AG04450 (cell line): ENCODE data around the gene MS4A10. TPM values are rescaled to one million over a fixed set of nuclear protein-coding genes. Genes with fewer than 3 reads are reported as not detected.

Source experiments
- CTCF ChIA-PET: fragments of 300-600, 350-600 bp; formaldehyde crosslinking; extraction: SDS; loops from one replicate; lab custom pipeline; 2022; ENCODE audit warnings: antibody characterized with exemption, inconsistent platforms; lab: Charles Lee
- POLR2A ChIA-PET: fragments of 350-600 bp; formaldehyde crosslinking; extraction: SDS; loops from one replicate; lab custom pipeline; 2021; ENCODE audit warnings: antibody characterized with exemption, inconsistent platforms; lab: Yijun Ruan, JAX
- DNase-seq: peaks from one replicate; pipeline ENCODE4 v3.0.0-alpha.2; 2011; ENCODE audit warnings: low read depth, low spot score
- H3K27ac ChIP-seq: one replicate; pipeline ENCODE4 v1.5.1; 2012; ENCODE audit warnings: low read depth, low read length, control low read depth
- H3K27me3 ChIP-seq: one replicate; pipeline ENCODE4 v1.6.0; 2012; ENCODE audit warnings: low read length; ENCODE audit not compliant: control insufficient read depth, insufficient read depth
- H3K4me3 ChIP-seq: 2 replicates; pipeline ENCODE4 v1.5.1; 2011; ENCODE audit warnings: mild to moderate bottlenecking, low read depth, low read length, control low read depth
- H3K9me3 ChIP-seq: 2 replicates; pipeline ENCODE4 v1.5.1; 2012; ENCODE audit warnings: low read length; ENCODE audit not compliant: control insufficient read depth, insufficient read depth
- CTCF ChIP-seq: IDR thresholded peaks from 2 replicates; pipeline ENCODE4 v1.5.1; 2011; ENCODE audit warnings: low read depth, low read length, control low read depth, inconsistent platforms
- polyA minus RNA-seq: library from RNA; depleted of rRNA, polyadenylated mRNA; stranded (reverse); fragments of >200 nt; gene quantifications from 2 replicates; pipeline ENCODE4 v1.2.3, GENCODE V29; 2011; rRNA and poly(A)+ RNA removed
- polyA plus RNA-seq: library from polyadenylated mRNA; depleted of rRNA; stranded (reverse); fragments of >200 nt; gene quantifications from 2 replicates; pipeline ENCODE4 v1.2.3, GENCODE V29; 2011; rRNA removed

The MS4A10 gene
- polyA plus RNA-seq (not detected in 2 replicates), polyA minus RNA-seq (not detected in 2 replicates)

DNA sequence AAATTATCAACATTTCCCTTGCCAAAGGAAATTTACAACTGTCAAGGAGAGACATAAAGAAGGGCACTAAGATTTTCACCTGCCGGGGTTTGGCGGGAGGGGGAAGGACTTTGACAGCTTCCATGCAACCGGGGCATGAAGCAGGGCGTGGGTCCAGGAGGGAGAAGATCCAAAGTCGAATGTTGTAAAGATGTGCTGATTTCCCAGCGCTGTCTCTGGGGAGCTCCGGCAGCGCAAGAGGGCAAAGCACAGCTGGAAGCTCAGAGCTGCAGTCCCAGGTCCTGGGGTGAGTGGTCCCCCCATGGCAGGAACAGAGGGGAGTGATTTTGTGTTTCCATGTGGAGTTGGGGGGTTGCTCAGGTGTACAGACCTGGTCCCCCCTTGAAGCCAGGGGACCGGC, at the start of gene MS4A10:
MS4A10 (plus strand) TSS at position 198 of the 400 bp plus-strand sequence. CDS start 5,003 bp downstream, outside the sequence.
- DNase-seq = no peak
- Histone ChIP-seq H3K27ac (no peak within 1 kb of the TSS), H3K4me3 (no peak within 1 kb of the TSS), H3K27me3 (peaks cover 10% of the 10 kb centered on the region), H3K9me3 (no peaks in the 10 kb centered on the region)
- CTCF ChIA-PET = interaction anchor here (0.9 to 4.3 kb wide), 4 partner anchors 9 to 114 kb away, joined by 3 to 28 read pairs (median 4); no protein-coding TSS in a partner anchor
- POLR2A ChIA-PET = no interaction called here
- no peak for TF ChIP-seq CTCF

DNA sequence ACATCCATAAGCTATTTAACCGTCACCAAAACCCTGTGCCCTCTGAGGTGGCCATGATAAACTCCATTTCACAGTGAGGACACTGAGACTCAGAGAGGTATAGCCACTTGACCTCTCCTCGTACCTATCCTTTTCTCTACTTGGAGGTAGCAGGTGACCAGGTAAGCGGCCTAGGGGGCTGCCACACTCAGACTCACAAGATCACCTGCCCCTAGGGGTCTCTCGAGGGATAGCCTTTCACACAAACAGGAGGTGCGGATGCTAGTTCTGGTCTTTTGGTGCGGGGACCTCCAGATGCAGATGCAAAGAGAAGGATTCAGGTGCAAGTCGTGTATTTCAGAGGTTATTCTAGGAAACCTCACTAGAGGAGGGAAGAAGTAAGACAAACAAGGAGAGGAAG, 46.0 kb upstream of the MS4A10 start:
- Histone ChIP-seq H3K27ac (no peak overlapping the region), H3K9me3 (no peaks in the 10 kb centered on the region), H3K27me3 (no peaks in the 10 kb centered on the region), H3K4me3 (no peak overlapping the region)
- ChIA-PET CTCF (no interaction called here), POLR2A (no interaction called here)
- no peak for TF ChIP-seq CTCF
- DNase-seq = no peak

- no peak for TF ChIP-seq CTCF
Observed at GRCh38 chr11:60740573-60740972, 44.6 kb upstream of the MS4A10 start.

GRCh38 chr11:60741421-60741820, 43.7 kb upstream of the MS4A10 start:
- Histone ChIP-seq H3K27me3 (no peaks in the 10 kb centered on the region), H3K27ac (no peak overlapping the region), H3K9me3 (no peaks in the 10 kb centered on the region), H3K4me3 (no peak overlapping the region)
- ChIA-PET CTCF (interaction anchor here (1.2 kb wide), 1 partner anchor 34 kb away, joined by 3 read pairs; no protein-coding TSS in a partner anchor), POLR2A (no interaction called here)
- no peak for TF ChIP-seq CTCF
- DNase-seq = no peak

More at GRCh38 chr11:60740573-60740972, 44.6 kb upstream of the MS4A10 start:
- no peak for DNase-seq
- Histone ChIP-seq H3K27me3 (no peaks in the 10 kb centered on the region), H3K9me3 (no peaks in the 10 kb centered on the region), H3K27ac (no peak overlapping the region), H3K4me3 (no peak overlapping the region)
- POLR2A ChIA-PET = no interaction called here
- CTCF ChIA-PET = interaction anchor here (1.2 kb wide), 1 partner anchor 35 kb away, joined by 3 read pairs; no protein-coding TSS in a partner anchor

GRCh38 chr11:60743058-60743457, 42.1 kb upstream of the MS4A10 start:
- ChIA-PET CTCF (no interaction called here), POLR2A (no interaction called here)
- TF ChIP-seq CTCF = no peak
- DNase-seq = no peak
- H3K4me3 ChIP-seq = no peak overlapping the region
- H3K27me3 ChIP-seq = no peaks in the 10 kb centered on the region
- H3K27ac ChIP-seq = no peak overlapping the region
- peaks cover 4% of the 10 kb centered on the region for H3K9me3 ChIP-seq
